ENCODE data around the gene CPEB3.

The CPEB3 gene

GRCh38 chr10:92014620-92015019, 276.3 kb downstream of the CPEB3 start:
- no peak for DNase-seq

GRCh38 chr10:92011560-92012214, 279.2 kb downstream of the CPEB3 start:
- DNase-seq: no peak

GRCh38 chr10:92010047-92010735, 280.7 kb downstream of the CPEB3 start:
- no peak for DNase-seq

- DNase-seq: no peak
Observed at GRCh38 chr10:92009445-92009844, 281.4 kb downstream of the CPEB3 start.

GRCh38 chr10:92005978-92006377, 284.9 kb downstream of the CPEB3 start:
- no peak for DNase-seq

GRCh38 chr10:92003258-92003657, 287.6 kb downstream of the CPEB3 start:
- DNase-seq: no peak

GRCh38 chr10:92001995-92002394, 288.9 kb downstream of the CPEB3 start:
- no peak for DNase-seq

- DNase-seq: no peak
Observed at GRCh38 chr10:92001581-92001980, 289.3 kb downstream of the CPEB3 start.

All from stimulated activated CD4-positive, alpha-beta T cell treated with anti-CD3 and anti-CD28 coated beads, Interleukin-4, amount 100 ng/mL, for 24 hours (primary cell).